HG03039 (cell line): Measurements from ENCODE around the gene SPACA6.

Source experiments
- ATAC-seq: cut with Tn5 transposase; IDR thresholded peaks from one replicate; pipeline ENCODE4 v1.9.1; 2021; ENCODE audit warnings: mild to moderate bottlenecking, moderate library complexity; ENCODE audit not compliant: unreplicated experiment

The SPACA6 gene

GRCh38 chr19:51703575-51704515 is 10.7 kb downstream of the SPACA6 start:
- peak; percentile 84 for ATAC-seq

- ATAC-seq = no peak
These were observed 11.5 kb downstream of the SPACA6 start for GRCh38 chr19:51704626-51705025.

GRCh38 chr19:51706296-51706695 is 13.2 kb downstream of the SPACA6 start:
- ATAC-seq = no peak

DNA sequence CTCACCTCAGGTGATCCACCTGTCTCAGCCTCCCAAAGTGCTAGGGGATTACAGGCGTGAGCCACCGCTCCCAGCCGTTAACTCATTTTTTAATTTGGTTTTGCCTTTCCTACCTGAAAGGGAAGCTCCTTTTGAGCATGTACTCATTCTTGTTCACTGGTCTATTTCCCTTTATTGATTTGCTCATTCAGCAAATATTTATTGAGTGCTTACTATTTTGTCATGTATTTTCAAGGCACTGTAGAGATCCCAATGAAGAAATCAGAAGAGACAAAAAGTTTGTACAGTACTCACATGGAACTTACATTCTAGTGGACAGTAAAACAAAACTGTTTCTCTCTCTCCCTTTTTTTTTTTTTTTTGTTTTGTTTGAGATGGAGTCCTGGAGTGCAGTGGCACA is 13.8 kb downstream of the SPACA6 start:
- no peak for ATAC-seq

- no peak for ATAC-seq
These were observed 15.7 kb downstream of the SPACA6 start for GRCh38 chr19:51708811-51709210.

- no peak for ATAC-seq
These were observed 16.4 kb downstream of the SPACA6 start for GRCh38 chr19:51709575-51709974.

DNA sequence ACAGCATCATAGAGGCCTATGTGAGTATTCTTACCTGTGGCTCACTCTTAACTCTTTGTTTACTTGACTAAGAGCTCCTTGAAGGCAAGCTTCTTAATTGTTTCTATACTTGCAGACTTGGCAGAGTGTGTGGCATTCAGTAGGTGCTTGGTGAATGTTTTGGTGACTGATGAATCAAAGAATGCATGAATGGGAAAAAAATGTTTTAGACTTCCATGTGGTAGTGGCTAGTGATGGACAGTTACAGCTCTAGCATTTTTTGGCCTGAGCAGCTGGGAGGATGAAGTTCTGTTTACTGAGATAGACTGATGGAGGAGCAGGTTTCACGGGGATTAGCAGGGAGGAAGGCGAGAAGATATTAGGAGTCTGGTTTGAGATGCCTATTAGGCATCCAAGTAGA is 17.0 kb downstream of the SPACA6 start:
- no peak for ATAC-seq

- ATAC-seq = no peak
These were observed 18.6 kb downstream of the SPACA6 start for GRCh38 chr19:51711702-51712101.

DNA sequence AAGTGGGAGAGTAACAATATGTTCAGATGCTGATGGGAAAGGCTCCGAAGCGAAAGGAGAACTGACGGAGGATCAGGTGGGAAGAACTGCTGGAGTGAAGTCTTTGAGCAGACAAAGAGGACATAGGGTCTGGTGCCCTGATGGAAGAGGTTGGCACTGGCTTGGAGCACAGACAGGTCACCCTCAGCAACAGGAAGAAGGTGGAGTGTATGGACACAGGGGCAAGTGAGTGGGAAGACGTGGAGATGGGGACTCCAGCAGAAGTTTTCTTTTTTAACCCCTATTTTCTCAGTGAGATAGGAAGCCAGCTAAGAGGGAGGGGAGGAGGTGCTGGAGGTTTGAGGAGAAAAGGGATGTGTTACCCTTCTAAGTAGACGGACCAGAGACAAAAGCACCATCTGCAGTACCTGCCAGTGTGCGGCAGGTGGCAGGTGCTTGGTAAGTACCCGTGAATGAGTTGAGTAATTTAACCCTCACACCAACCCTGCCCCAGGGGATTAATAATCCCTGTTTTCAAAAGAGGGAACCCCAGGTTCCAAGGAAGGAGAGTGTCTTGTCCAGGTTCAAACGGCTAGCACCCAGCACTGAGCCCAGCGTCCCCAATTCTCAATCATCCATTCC is 19.4 kb downstream of the SPACA6 start:
- ATAC-seq = no peak

GRCh38 chr19:51713319-51714285 is 20.5 kb downstream of the SPACA6 start:
- ATAC-seq = no peak

DNA sequence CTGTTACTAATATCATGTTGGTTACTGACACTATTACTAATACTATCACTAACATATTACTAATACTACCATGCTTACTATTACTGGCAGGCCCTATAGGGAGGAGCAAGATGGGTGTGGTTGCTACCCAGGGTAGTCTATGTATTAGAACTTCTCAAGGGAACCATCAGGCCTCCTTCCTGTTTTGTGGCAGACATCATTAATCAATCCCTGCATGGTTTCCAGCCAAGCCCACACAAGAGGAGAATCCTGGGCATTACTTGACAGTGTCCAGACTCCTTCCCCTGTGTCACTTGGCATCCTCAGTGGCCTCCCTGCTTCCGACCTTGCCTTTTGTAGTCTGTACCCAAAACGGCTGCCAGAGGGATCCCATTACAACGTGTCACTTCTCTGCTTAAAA is 21.7 kb downstream of the SPACA6 start:
- ATAC-seq = no peak

DNA sequence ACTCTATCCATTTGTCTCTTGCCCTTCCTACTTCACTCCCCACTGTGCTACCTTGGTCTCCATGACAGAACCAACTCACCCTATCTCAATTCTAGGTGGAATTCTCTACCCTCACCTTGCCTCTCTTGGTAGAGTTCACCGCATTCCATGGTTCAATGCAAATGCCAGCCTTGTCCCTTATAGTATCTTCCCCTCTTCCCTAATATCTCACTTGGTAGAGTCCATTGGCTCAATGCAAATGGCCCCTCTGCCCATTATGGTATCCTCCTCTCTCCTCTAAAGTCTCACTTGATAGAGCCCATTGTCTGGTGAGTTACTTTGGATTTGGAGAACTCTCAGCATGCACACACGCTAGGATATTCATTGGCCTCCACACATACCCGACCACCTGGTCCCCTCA is 22.7 kb downstream of the SPACA6 start:
- ATAC-seq = no peak

DNA sequence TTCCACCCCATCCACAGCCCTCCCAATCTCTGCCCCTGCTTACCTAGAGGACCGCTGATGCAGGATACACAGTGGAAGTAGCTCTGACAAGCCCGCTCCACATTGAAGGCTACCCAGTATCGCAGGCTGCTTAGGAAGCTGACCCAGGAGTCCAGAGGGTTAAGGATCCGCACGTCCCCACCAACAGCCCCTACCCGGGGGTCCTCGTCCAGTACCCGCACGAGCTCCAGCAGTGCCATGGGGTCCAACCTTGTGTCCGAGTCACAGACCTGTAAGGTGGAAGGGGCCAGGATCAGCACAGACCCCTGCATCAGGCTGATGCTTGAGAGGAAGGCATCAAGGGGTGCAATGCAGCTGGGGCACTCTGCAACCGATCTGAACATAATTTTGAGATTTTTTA is 23.8 kb downstream of the SPACA6 start:
- no peak for ATAC-seq

GRCh38 chr19:51719251-51719988 is 26.3 kb downstream of the SPACA6 start:
- no peak for ATAC-seq

GRCh38 chr19:51721905-51722304 is 28.8 kb downstream of the SPACA6 start:
- no peak for ATAC-seq

DNA sequence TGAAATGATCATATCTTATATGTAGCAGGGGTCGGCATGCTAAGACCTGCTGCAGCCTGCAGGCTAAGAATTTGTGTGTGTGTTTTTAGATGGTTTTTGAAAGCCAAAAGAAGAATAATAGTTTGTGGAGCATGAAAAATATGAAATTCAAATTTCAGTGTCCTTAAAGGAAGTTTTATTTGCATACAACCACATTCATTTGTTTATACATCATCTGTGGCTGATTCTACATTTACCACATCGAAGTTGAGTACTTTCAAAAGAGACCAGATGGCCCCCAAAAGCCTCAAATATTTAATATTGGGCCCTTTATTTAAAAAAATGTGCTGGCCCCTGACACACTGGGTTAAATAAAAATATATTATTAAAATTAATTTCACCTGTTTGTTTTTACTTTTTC is 29.4 kb downstream of the SPACA6 start:
- no peak for ATAC-seq

DNA sequence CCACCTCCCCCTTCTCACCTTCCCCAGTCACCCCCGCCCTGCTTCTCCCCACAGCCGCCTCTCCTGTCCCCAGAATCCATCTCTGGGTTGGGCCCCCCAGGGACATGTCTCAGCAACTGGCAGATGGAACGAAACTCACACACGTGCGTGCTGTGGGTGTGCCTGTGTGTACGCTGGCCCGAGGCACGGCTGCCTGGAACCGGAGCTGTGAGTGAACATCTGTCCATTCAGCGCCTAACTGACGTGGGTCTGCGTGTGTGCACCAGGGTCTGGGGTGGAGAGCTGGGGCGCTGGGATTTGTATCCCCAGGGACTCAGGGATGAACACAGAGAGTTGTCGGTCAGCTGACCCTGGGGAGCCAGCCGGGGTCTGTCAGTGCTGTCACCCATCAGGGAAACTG is 31.4 kb downstream of the SPACA6 start:
- ATAC-seq = no peak

DNA sequence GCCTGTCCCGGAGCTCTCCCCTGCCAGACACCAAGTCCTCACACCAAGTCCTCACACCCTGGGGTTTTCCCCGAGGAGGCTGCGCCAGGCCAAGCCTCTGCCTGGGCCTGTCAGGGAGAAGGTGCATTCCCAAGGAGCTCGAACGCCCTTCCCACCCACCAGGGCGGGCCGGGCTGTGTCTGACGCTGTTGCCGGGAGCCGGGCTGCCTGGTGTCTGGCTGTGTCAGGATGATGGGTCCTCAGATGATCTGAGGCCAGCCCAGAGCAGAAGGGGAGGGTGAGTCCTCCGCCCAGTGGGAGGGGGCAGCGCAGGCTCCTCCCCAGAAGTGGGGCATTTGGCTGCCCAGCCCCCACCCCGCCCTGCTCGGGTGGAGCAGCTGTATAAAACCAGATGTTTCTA is 32.9 kb downstream of the SPACA6 start:
- ATAC-seq = no peak

DNA sequence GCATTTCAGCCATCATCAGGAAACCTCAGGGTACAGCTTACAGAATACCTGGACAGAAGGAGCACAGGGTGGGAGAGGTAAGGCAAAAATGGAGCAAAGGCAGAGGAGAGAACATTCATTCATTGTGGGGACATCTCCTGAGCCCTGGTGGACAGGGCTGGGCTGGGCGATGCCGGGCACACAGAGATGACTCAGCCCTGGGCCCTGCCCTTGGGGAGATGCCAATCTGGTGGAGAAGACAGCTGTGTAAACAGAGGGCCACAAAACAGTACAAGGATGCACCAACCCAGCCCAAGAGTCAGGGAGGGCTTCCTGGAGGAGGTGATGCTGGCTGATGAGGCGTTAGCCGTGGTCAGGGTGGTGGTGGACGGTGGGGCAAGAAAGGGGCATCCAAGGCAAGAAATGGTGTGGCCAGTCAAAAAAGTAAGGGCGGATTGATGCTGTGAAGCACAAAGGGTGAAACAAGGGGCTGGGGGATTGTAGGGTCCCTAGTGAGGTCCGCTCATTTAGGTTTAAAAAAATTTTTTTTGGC is 34.3 kb downstream of the SPACA6 start:
- no peak for ATAC-seq

DNA sequence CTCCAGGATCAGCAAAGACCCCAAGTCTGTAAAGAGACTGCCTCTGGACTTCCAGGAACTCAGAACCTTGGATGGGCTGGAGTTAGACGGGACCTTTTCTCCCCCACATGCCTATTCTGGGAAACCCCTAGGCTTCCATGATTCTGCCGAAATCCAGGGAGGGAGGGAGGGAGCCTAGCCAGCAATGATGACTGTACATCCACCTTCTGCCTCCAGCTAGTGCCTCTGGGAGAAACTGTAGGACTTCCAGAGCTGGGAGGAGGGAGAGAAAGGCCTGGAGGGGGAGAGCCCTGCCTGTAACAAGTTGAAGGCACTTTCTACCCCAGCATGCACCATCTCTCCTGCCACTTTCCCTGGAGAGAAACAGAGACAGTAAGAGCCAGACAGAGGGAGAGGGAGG is 36.7 kb downstream of the SPACA6 start:
- no peak for ATAC-seq
